Measurements from ENCODE around the gene FCGR1A.
"Not testable (repeated sequence)": the region's sequence is repeated elsewhere in the genome, so short reads cannot be mapped to it uniquely, and the experiment has no call there.

The FCGR1A gene

DNA sequence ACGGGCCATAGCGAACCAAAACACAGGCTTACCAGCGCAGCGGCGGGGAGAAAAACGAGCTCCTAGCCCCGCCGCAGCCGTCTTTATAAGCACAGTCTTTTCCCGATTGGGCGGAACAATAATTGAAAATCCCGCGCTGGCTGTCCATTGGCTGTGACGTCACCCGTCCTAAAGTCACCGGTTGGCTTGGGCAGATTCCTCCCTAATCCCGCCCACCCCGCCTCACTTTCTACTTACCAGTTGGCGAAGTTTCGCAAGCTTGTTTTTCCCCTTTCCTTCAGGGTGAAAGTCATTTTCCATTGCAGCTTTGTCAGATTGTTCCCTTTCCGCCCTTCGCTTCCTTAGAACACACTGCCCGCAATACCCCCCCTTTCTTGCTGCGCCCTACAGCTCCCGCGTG lies 58.7 kb downstream of the FCGR1A start:
- not testable (repeated sequence) for DNase-seq
